ENCODE measurements around the gene ZC3H7A. TPM values are rescaled to one million over a fixed set of nuclear protein-coding genes. Genes with fewer than 3 reads are reported as not detected.
"Not testable (repeated sequence)": the region's sequence is repeated elsewhere in the genome, so short reads cannot be mapped to it uniquely, and the experiment has no call there.

ZC3H7A gene
- total and polyA plus RNA-seq, 5 donors from 2014 or later = 43.3 to 157 (median 48.4) TPM

GRCh38 chr16:11835891-11836649 lies 39.0 kb upstream of the ZC3H7A start:
- Histone ChIP-seq H3K4me3 (ENCODE audit: low read depth, low read length) (no peak overlapping the region), H3K9me3 (ENCODE audit: control insufficient read depth in 2 of 2, low read length in 2 of 2) (no peaks in the 10 kb centered on the region), H3K4me1 (ENCODE audit: control insufficient read depth, insufficient read depth, low read length, poor library complexity, severe bottlenecking) (no peaks in the 10 kb centered on the region), H3K27ac (ENCODE audit: insufficient read depth, low read length, poor library complexity, severe bottlenecking) (no peak overlapping the region), H3K27me3 (ENCODE audit: control insufficient read depth, insufficient read depth, low read length) (no peaks in the 10 kb centered on the region), H3K36me3 (ENCODE audit: control insufficient read depth, insufficient read depth, low read length) (peaks cover 47% of the 10 kb centered on the region)
- Mint-ChIP-seq H3K4me3 (no peak overlapping the region), H3K4me1 (peaks cover 0 to 7% (median 3%) of the 10 kb centered on the region in 4 donors), H3K27me3 (no peaks in the 10 kb centered on the region), H3K9me3 (no peaks in the 10 kb centered on the region), H3K27ac (peak overlapping the region in 1 of 3 donors; percentile 42), H3K36me3 (peaks cover 33% of the 10 kb centered on the region)
- ATAC-seq (ENCODE audit: low read depth in 2 of 2) (no peak), DNase-seq (no peak)

GRCh38 chr16:11835309-11835708 lies 38.3 kb upstream of the ZC3H7A start:
- Histone ChIP-seq H3K4me1 (ENCODE audit: control insufficient read depth, insufficient read depth, low read length, poor library complexity, severe bottlenecking) (no peaks in the 10 kb centered on the region), H3K27ac (ENCODE audit: insufficient read depth, low read length, poor library complexity, severe bottlenecking) (no peak overlapping the region), H3K4me3 (ENCODE audit: low read depth, low read length) (no peak overlapping the region), H3K9me3 (ENCODE audit: control insufficient read depth in 2 of 2, low read length in 2 of 2) (no peaks in the 10 kb centered on the region), H3K27me3 (ENCODE audit: control insufficient read depth, insufficient read depth, low read length) (no peaks in the 10 kb centered on the region), H3K36me3 (ENCODE audit: control insufficient read depth, insufficient read depth, low read length) (peaks cover 39% of the 10 kb centered on the region)
- no peaks in the 10 kb centered on the region for H3K9me3 Mint-ChIP-seq
- no peak overlapping the region for H3K27ac Mint-ChIP-seq
- peaks cover 0 to 7% (median 3%) of the 10 kb centered on the region in 4 donors for H3K4me1 Mint-ChIP-seq
- H3K27me3 Mint-ChIP-seq = no peaks in the 10 kb centered on the region
- H3K4me3 Mint-ChIP-seq = no peak overlapping the region
- DNase-seq = no peak
- H3K36me3 Mint-ChIP-seq = peaks cover 29% of the 10 kb centered on the region
- no peak for ATAC-seq (ENCODE audit: low read depth in 2 of 2)

- ATAC-seq (ENCODE audit: low read depth in 2 of 2) = no peak
- Histone ChIP-seq H3K27me3 (ENCODE audit: control insufficient read depth, insufficient read depth, low read length) (no peaks in the 10 kb centered on the region), H3K4me1 (ENCODE audit: control insufficient read depth, insufficient read depth, low read length, poor library complexity, severe bottlenecking) (no peaks in the 10 kb centered on the region), H3K27ac (ENCODE audit: insufficient read depth, low read length, poor library complexity, severe bottlenecking) (no peak overlapping the region), H3K4me3 (ENCODE audit: low read depth, low read length) (no peak overlapping the region), H3K9me3 (ENCODE audit: control insufficient read depth in 2 of 2, low read length in 2 of 2) (no peaks in the 10 kb centered on the region), H3K36me3 (ENCODE audit: control insufficient read depth, insufficient read depth, low read length) (peaks cover 27% of the 10 kb centered on the region)
- Mint-ChIP-seq H3K9me3 (no peaks in the 10 kb centered on the region), H3K4me1 (peaks cover 0 to 7% (median 2%) of the 10 kb centered on the region in 4 donors), H3K36me3 (peaks cover 21% of the 10 kb centered on the region), H3K27me3 (no peaks in the 10 kb centered on the region), H3K27ac (no peak overlapping the region), H3K4me3 (no peak overlapping the region)
- no peak for DNase-seq
Observed at GRCh38 chr16:11833951-11834695, 37.1 kb upstream of the ZC3H7A start.

- DNase-seq (no peak), ATAC-seq (ENCODE audit: low read depth in 2 of 2) (no peak)
- Mint-ChIP-seq H3K36me3 (no peaks in the 10 kb centered on the region), H3K4me3 (no peak overlapping the region), H3K9me3 (no peaks in the 10 kb centered on the region), H3K27ac (no peak overlapping the region), H3K4me1 (no peaks in the 10 kb centered on the region), H3K27me3 (no peaks in the 10 kb centered on the region)
- H3K9me3 ChIP-seq (ENCODE audit: control insufficient read depth in 2 of 2, low read length in 2 of 2) = no peaks in the 10 kb centered on the region
- no peaks in the 10 kb centered on the region for H3K36me3 ChIP-seq (ENCODE audit: control insufficient read depth, insufficient read depth, low read length)
- no peak overlapping the region for H3K27ac ChIP-seq (ENCODE audit: insufficient read depth, low read length, poor library complexity, severe bottlenecking)
- no peaks in the 10 kb centered on the region for H3K27me3 ChIP-seq (ENCODE audit: control insufficient read depth, insufficient read depth, low read length)
- H3K4me3 ChIP-seq (ENCODE audit: low read depth, low read length) = no peak overlapping the region
- H3K4me1 ChIP-seq (ENCODE audit: control insufficient read depth, insufficient read depth, low read length, poor library complexity, severe bottlenecking) = no peaks in the 10 kb centered on the region
Observed at GRCh38 chr16:11828696-11829095, 31.6 kb upstream of the ZC3H7A start.

GRCh38 chr16:11825520-11826165 lies 28.6 kb upstream of the ZC3H7A start:
- H3K36me3 Mint-ChIP-seq; H3K27ac Mint-ChIP-seq; H3K36me3 ChIP-seq (ENCODE audit: control insufficient read depth, insufficient read depth, low read length); H3K27me3 ChIP-seq (ENCODE audit: control insufficient read depth, insufficient read depth, low read length); H3K27me3 Mint-ChIP-seq; H3K4me3 Mint-ChIP-seq; H3K9me3 ChIP-seq (ENCODE audit: control insufficient read depth in 2 of 2, low read length in 2 of 2); H3K9me3 Mint-ChIP-seq; H3K4me3 ChIP-seq (ENCODE audit: low read depth, low read length); ATAC-seq (ENCODE audit: low read depth in 2 of 2); H3K4me1 ChIP-seq (ENCODE audit: control insufficient read depth, insufficient read depth, low read length, poor library complexity, severe bottlenecking); DNase-seq; H3K27ac ChIP-seq (ENCODE audit: insufficient read depth, low read length, poor library complexity, severe bottlenecking); H3K4me1 Mint-ChIP-seq: not testable (repeated sequence)

GRCh38 chr16:11824362-11824761 lies 27.3 kb upstream of the ZC3H7A start:
- Mint-ChIP-seq H3K4me3 (no peak overlapping the region), H3K9me3 (no peaks in the 10 kb centered on the region), H3K36me3 (no peaks in the 10 kb centered on the region), H3K27ac (no peak overlapping the region), H3K27me3 (peaks cover 12% of the 10 kb centered on the region), H3K4me1 (no peaks in the 10 kb centered on the region)
- no peak for DNase-seq
- no peaks in the 10 kb centered on the region for H3K36me3 ChIP-seq (ENCODE audit: control insufficient read depth, insufficient read depth, low read length)
- no peak overlapping the region for H3K4me3 ChIP-seq (ENCODE audit: low read depth, low read length)
- no peaks in the 10 kb centered on the region for H3K4me1 ChIP-seq (ENCODE audit: control insufficient read depth, insufficient read depth, low read length, poor library complexity, severe bottlenecking)
- H3K27ac ChIP-seq (ENCODE audit: insufficient read depth, low read length, poor library complexity, severe bottlenecking) = no peak overlapping the region
- no peaks in the 10 kb centered on the region for H3K27me3 ChIP-seq (ENCODE audit: control insufficient read depth, insufficient read depth, low read length)
- ATAC-seq (ENCODE audit: low read depth in 2 of 2) = no peak
- H3K9me3 ChIP-seq (ENCODE audit: control insufficient read depth in 2 of 2, low read length in 2 of 2) = no peaks in the 10 kb centered on the region

GRCh38 chr16:11823645-11824044 lies 26.6 kb upstream of the ZC3H7A start:
- not testable (repeated sequence) for DNase-seq; H3K27ac ChIP-seq (ENCODE audit: insufficient read depth, low read length, poor library complexity, severe bottlenecking); ATAC-seq (ENCODE audit: low read depth in 2 of 2); H3K36me3 ChIP-seq (ENCODE audit: control insufficient read depth, insufficient read depth, low read length); H3K4me1 ChIP-seq (ENCODE audit: control insufficient read depth, insufficient read depth, low read length, poor library complexity, severe bottlenecking); H3K4me3 ChIP-seq (ENCODE audit: low read depth, low read length); H3K4me1 Mint-ChIP-seq; H3K9me3 ChIP-seq (ENCODE audit: control insufficient read depth in 2 of 2, low read length in 2 of 2); H3K4me3 Mint-ChIP-seq; H3K9me3 Mint-ChIP-seq; H3K36me3 Mint-ChIP-seq; H3K27me3 ChIP-seq (ENCODE audit: control insufficient read depth, insufficient read depth, low read length); H3K27ac Mint-ChIP-seq
- peaks cover 12% of the 10 kb centered on the region for H3K27me3 Mint-ChIP-seq

All from CD4-positive, CD25-positive, alpha-beta regulatory T cell (primary cell).